ENCODE measurements around the gene SPATA9.
"Not testable (repeated sequence)": the region's sequence is repeated elsewhere in the genome, so short reads cannot be mapped to it uniquely, and the experiment has no call there.

Gene SPATA9

DNA sequence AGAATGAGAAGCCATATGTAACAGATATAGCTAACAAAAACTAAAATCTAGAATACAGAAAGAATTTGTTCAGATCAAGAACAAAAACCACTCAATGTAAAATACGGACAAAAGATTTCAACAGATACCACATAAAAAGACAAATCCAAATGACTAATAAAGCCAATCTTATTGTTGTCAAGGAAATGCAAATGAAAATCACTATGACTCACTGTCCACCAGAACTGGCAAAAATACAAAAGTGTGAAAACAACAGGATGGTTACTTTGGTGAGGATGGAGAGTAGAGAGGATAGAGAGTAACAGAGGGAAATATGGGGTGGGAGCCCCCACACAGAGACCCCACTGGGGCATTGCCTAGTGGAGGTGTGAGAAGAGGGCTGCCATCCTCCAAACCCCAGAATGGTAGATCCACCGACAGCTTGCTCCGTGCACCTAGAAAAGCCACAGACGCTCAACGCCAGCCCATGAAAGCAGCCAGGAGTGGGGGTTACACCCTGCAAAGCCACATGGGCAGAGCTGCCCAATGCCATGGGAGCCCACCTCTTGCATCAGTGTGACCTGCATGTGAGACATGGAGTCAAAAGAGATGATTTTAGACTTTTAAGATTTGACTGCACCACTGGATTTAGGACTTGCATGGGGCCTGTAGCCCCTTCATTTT is 33.1 kb upstream of the SPATA9 start:
- DNase-seq (ENCODE audit: low spot score), result peak; percentile 73

DNA sequence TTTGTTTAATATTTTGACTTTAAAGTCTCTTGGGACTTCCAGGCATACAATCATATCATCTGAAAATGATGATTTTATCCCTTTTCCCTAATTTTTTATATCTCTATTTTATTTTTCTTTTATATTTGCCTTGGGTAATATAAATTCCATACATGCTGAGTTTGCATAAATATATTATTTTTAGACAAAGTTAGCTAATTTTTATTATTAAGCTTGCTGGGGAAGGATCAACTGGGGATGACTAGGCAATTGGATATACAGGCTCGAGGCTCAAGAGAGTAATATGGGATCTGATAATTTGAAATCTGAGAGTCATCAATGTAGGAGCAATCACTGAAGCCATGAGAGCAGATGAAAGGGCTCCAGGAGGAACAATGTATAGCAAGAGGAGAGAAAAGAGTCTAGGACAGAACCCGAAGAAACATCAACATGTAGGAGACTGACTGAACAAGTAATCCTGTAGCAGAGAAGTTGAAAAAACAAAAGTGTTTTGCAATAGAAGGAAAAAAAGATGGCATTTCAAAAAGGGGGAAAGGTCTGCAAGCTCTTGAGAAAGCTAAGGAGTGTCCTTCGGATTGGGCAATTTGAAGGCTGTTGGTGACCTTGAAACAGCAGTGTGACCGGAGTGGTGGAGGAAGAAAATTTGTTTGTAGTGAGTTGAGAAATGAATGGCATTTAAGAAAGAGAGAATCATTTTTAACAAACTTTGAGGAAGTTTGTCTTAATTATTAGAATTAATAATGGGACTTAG is 31.3 kb upstream of the SPATA9 start:
- DNase-seq (ENCODE audit: low spot score), result no peak

DNA sequence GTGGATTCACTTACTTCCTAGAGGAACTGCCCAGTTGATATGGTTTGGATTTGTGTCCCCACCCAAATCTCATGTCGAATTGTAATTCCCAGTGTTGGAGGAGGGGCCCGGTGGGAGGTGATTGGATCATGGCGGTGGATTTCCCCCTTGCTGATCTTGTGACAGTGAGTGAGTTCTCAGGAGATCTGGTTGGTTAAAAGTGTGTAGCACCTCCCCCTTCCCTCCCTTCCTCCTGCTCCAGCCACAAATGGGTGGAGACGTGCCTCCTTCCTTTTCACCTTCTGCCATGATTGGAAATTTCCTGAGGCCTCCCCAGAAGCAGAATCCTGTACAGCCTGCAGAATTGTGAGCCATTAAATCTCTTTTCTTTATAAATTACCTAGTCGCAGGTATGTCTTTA is 30.5 kb upstream of the SPATA9 start:
- DNase-seq (ENCODE audit: low spot score), result not testable (repeated sequence)

DNA sequence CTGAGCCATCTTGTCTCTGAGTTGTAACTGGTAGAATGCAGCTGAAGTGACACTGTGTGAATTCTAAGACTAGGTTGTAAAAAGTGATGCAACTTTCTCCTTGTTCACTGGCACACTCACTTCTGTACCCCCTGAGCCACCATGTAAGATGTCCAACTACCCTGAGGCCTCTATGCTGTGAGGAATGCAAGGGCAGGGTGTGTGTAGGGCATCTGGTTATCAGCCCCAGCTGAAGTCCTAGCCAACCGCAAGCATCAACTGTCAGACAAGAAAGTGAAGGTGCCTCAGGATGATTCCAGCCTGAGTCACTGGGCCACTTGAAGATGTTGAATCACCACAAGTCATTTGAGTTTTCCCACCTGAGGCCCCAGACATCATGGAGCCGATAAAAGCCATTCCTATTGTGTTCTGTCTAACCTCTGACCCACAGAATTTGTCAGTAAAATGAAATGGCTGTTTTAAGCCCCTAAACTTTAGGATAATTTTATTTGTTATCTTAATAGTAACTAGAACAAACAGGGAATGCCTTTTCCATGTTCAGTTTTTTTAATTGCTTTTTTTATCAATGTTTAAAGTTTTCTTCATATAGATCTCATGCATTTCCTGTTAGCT is 29.7 kb upstream of the SPATA9 start:
- peak; percentile 69 for DNase-seq (ENCODE audit: low spot score)

DNA sequence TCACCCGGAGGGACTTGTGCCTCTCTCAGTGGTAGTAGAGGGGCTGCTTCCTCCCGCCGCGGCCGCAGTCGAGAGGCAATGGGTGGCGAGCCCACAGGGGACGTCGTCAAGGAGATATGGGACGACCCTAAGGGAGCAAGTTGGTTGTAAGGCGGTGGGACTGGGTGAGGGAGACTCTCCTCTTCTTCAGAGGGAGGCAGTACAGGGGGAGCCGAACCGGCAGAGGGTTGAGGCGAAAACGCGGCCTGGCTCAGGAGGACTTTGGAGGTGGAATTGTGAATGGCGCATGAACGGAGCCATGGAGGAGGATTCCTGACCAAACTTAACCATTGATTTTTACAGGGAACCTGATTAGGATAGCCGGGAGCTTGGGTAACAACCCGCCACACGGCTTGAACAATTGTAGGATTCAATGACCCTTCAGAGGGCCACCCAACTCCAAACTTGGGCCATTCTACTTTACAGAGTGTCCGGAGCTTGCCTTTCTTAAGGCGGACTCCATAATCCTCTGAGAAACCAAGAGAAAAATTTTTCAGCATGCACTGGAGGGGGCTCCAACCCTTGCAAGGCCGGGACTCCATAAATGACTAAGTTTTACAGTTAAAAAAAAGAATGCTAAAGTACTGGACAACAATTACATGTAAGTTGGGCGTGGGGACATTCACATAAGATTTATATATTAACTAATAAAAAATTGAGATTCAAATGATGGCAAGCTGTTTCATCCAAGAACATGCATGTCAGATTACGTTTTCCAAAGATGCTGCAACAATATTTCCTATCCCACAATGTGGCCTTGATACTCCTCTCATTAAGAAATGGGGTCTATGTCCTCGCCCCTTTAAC is 28.9 kb upstream of the SPATA9 start:
- no peak for DNase-seq (ENCODE audit: low spot score)

DNA sequence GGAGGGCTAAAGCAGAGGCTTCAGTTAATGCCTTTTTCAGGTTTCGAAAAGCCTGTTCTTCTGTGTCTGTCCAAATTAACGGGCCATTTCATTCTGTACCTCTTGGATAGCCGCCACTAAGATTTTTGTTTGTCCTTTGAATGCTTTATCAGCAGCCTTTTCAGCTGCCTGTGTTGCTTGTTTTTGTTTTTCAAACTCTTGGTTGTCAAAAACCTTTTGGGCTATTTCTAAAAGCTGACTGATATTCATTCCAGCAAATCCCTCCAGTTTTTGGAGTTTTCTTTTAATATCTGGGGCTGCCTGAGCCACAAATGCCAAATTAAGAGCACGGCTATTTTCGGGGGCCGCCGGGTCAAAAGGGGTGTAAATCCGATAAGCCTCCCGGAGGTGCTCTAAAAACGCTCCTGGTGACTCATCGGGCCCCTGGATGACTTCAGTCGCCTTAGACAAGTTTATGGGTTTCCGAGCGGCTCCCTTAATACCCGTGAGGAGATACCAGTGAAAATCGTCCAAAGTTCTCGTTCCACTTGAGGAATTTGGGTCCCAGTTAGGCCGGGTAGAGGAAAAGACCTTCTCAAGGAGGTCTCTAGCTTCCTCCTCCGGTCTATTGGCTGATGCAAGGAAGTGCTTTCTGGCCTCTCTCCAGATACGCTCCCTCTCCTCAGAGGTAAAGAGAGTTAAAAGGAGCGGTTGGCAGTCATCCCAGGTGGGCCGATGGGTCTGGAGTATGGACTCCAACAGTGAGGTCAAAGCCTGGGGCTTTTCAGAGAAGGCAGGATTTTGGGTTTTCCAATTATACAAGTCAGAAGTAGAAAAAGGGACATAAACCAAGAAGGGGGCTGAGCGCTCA is 28.1 kb upstream of the SPATA9 start:
- DNase-seq (ENCODE audit: low spot score), result not testable (repeated sequence)

DNA sequence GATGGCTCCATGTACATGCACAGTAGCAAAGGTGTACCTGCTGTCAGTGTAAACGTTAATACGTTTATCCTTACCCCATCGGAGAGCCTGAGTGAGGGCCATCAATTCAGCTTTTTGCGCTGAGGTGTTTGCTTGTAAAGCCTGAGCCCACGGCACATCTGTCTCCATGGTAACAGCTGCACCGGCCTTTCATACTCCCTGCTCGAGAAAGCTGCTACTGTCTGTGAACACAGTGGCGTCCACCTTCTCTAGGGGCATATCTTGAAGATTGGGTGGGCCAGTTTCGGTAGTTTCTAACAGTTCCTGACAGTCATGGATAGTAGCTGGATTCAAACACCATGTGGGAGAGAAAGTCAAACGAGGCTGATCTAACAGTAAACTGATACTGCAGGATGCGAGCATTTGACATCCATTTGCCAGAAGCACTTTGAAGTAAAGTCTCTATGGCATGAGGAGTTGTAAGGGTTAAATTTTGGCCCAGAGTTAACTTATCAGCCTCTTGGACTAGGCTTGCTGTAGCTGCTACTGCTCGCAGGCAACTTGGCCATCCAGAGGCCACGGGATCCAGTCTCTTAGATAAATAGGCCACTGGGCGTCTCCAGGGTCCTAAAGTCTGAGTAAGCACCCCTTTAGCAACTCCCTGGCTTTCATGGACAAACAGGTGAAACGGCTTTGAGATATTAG is 27.3 kb upstream of the SPATA9 start:
- DNase-seq (ENCODE audit: low spot score), result no peak

DNA sequence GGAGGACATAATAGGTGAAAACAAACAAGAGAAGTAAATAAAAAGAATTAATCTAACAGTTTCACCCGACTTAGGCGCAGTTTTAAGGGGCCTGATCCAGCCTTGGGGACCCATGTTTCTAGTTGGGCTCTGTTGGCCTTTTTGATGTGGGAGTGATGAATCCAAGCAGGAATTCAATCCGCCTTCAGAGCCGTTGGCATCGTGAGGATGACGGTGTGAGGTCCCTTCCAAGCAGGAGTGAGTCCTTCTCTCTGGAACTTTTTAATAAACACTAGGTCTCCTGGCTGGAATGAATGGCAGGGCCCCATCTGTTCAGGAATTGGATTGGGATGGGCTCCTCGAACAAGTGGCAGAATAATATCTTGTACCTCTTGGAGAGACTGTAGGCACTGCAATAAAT is 26.1 kb upstream of the SPATA9 start:
- DNase-seq (ENCODE audit: low spot score), result no peak

DNA sequence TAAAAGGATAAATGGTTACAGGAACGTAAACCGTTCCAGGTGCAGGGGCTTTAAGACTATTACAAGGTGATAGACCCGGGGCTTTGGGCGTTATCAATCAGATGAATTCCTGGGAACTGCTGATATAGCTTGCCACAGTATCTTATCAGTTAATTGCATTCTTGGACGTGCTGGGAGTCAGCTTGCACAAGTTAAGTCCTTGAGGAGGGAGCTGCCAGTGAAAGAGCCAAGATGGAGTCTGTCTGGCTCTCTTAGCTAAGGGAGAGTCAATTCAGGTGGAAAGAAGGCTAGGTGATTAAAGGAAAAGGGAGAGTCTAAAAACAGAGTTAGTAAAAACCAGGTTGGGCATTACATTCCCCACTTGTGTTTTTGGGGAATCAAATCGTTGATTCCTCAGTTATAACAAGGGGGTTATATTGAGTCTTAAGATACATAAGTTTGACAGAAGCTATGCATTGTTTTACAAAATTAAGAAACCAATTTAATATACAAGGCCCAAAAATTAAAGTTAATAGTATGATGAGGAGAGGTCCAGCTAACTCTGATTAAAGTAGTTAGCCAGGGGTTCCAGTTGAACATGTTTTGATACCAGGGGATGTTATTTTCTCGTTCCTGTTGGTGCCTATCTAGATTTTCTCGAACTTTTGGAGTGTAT is 24.9 kb upstream of the SPATA9 start:
- DNase-seq (ENCODE audit: low spot score), result not testable (repeated sequence)

DNA sequence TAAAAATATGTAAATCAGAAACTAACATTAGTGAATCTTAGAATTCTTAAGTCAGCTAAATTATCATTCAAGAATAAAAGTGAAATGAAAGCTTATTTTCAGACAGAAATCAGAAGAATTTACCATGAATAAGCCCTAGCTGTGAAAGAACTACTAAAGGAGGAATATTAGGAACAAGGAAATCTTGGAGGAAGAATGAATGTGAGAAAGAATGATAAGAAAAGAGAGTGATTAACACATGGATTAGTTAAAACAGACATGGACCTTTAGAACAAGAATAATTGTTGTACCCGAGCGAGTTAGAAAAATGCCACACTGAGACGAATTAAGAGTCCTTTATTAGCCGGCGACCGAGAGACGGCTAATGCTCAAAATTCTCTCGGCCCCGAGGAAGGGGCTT is 24.3 kb upstream of the SPATA9 start:
- DNase-seq (ENCODE audit: low spot score), result no peak

DNA sequence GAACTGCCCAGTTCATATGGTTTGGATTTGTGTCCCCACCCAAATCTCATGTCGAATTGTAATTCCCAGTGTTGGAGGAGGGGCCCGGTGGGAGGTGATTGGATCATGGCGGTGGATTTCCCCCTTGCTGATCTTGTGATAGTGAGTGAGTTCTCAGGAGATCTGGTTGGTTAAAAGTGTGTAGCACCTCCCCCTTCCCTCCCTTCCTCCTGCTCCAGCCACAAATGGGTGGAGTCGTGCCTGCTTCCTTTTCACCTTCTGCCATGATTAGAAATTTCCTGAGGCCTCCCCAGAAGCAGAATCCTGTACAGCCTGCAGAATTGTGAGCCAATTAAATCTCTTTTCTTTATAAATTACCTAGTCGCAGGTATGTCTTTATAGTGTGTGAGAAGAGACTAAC is 23.4 kb upstream of the SPATA9 start:
- DNase-seq (ENCODE audit: low spot score), result not testable (repeated sequence)

DNA sequence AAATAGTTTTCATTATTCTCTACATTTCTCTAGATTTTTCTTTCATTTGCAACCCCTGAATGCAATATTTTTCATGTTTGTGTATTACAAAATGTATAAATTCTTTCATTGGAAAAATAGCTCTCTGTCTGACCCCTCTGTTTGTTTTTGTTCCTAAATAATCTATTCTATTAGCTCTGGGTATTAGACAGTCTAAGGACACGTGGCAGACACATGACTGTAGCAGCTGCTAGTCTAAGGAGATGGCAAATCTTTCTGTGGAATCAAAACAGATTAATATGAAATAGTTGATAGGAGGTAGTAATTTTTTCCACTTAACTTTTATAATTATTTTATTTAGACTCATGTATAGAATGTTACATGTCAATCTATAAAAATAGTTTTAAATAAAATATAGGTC is 21.4 kb upstream of the SPATA9 start:
- no peak for DNase-seq (ENCODE audit: low spot score)

DNA sequence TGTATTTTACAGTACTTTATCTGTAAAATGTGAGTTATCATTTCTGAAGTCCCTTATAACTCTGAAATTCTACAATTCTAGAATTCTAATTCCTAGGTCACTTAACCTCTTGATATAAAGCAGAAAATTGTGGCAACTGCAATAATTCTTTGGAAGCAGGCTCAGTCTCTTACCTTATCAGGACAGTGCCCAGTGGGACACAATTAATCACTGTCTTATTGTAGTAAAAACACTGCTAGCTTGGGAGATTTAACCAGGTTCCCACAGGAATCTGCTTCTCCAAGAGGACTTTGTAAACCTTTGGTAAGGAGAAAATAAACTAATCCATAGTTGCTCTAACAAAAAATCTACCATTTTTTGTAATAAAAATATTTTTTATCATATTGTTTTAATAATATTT is 18.3 kb upstream of the SPATA9 start:
- DNase-seq (ENCODE audit: low spot score), result no peak

DNA sequence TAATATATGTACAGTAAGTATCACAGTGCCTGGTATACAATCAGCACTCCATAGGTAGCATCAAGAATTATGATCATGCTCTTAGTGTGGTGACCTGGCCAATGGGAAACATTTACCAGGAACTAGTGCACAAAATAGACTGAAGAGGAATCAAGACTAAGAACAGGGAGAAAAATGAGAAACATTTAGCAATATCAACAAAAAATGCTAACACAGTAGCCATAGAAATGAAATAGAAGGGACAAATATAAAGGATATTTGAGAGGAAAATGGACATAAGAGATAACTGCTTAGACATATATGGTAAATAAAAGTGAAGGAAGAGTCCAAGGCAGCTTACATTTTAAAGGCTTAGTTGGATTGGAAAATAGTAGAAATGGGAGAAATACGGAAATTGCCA is 16.5 kb upstream of the SPATA9 start:
- DNase-seq (ENCODE audit: low spot score), result no peak

DNA sequence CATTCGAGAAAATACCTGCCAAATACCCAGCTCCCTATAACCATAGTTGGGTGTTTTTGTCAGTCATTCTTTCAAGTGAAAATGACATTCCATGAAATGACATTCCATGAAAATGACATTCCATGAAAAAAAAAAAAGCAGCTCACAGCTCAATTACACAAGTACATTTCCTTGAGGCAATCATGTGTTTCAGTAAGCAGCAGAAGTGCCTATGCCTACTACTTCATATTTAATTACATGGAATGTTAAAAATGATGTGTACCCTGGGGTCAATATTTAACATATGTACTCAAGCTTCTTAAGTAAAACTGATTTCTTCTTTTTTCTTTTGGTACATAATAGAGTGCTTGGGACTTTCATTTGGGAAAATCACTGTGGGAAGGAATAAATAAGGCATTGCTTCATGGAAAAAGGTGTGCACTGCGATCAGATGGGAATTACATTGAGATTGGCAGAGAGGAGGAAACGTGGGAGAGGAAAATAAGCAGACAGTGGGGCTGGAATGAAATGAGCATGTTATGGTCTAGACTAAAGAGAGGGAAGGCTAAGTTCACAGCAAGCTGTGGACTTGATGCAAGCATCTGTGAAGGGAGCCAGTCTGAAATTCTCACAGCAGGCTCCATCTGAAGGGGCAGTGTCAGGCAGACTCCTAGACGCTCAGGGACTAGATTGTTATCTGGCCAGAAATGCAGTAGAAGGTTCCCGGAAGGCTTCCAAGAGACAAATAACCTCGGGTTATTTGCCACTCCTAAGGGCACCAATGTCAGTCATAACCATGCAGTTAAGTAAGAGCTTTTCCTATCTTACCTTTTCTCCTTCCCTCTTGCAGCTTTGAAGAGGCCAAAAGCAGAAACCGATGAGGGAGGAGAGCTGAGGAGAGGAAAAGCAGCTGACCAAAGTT is 15.2 kb upstream of the SPATA9 start:
- DNase-seq (ENCODE audit: low spot score), result no peak

DNA sequence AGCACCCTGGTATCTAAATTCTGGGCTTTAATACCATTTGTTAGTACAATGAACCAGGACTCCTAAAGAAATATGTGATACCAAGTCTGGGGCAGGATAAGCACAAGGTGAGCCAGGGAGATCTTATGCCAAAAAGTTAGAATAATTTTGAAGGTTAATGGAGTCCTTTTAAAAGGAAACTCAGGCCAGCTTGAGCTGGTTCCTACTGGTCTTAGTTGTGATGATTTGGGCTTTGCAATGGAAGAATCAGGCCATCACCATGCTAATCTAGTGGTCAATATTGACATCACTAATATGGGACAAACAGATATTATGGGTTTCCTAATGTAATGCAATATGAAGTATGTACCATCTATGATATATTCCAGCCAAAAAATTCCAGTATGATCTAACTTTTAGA is 7.5 kb upstream of the SPATA9 start:
- no peak for DNase-seq (ENCODE audit: low spot score)

DNA sequence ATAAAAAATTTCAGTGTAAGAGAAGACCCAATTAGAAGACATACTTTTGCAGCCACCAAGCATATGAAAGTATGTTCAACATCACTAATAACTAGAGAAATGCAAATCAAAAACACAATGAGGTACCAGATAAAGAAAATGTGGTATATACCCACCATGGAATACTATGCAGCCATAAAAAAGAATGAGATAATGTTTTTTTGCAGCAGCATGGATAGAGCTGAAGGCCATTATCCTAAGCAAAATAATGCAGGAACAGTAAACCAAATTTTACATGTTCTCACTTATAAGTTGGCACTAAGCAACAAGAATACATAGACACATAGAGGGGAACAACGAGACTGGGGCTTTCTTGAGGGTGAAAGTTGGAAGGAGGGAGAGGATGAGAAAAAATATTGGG is 6.9 kb upstream of the SPATA9 start:
- DNase-seq (ENCODE audit: low spot score), result no peak

DNA sequence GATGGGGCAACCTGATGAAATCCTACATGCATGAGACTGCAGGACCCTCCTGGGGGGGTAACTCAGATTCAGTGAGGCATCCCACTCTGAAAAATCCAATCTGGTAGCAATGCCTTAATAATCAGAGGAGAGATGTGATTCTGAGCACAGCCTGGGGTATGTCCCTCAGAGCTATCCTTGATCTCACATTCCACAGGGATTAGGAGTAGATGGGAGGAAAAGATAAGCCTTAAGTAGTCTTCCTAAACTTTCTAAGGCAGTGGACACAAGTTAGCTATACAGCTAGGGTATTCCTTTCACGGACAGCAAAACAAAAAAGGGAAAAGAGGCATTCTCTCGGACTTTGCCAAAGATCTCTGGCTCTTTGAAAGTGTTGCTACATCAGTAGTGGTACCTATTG is 3.9 kb upstream of the SPATA9 start:
- DNase-seq (ENCODE audit: low spot score), result peak; percentile 14

DNA sequence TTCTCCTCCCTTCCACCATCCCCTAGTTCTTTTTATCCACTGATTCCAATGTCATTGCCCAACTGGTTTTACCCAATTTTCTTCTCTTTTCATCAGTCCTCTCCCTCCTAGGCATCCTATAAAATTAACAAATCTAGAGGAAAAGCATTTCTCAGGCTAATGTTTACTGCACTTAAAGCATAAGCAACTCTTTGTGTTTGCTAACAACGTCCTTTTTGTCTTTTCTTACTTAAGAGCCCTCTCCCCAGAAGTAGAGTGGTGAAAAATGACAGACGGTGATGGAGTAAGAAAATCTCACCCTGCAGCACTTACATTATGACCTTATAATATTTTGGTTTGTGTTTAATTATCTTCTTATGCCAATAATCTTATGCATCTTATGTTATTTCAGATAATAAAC is 1.6 kb upstream of the SPATA9 start:
- no peak for DNase-seq (ENCODE audit: low spot score)

Measured in AG08395 (cell line).